AG04449 (cell line): Measurements from ENCODE around the gene ACBD6.
"Not testable (repeated sequence)": the region's sequence is repeated elsewhere in the genome, so short reads cannot be mapped to it uniquely, and the experiment has no call there.

Experiments
- CTCF ChIA-PET: fragments of 350-600 bp; formaldehyde crosslinking; extraction: SDS; loops from one replicate; lab custom pipeline; 2021; ENCODE audit warnings: antibody characterized with exemption; lab: Yijun Ruan, JAX
- POLR2A ChIA-PET: fragments of 400-600, 350-600 bp; formaldehyde crosslinking; extraction: SDS; loops from one replicate; lab custom pipeline; 2020; ENCODE audit warnings: antibody characterized with exemption, inconsistent platforms; lab: Yijun Ruan, JAX
- DNase-seq: peaks from one replicate; pipeline ENCODE4 v3.0.0-alpha.2; 2010; ENCODE audit warnings: low read depth, low spot score
- H3K4me3 ChIP-seq: 2 replicates; pipeline ENCODE4 v1.5.1; 2011; ENCODE audit warnings: low read depth, mild to moderate bottlenecking, control low read depth, low read length
- CTCF ChIP-seq: IDR thresholded peaks from one replicate; pipeline ENCODE4 v1.5.1; 2011; ENCODE audit warnings: mild to moderate bottlenecking, moderate library complexity, low read length, control low read depth, inconsistent platforms; ENCODE audit not compliant: insufficient read depth; ENCODE audit errors: missing control alignments

ACBD6 gene

GRCh38 chr1:180433873-180434272, 68.5 kb downstream of the ACBD6 start:
- no peak overlapping the region for H3K4me3 ChIP-seq
- ChIA-PET POLR2A (no interaction called here), CTCF (interaction anchor here (1.3 kb wide), 1 partner anchor 181 kb away, joined by 5 read pairs; no protein-coding TSS in a partner anchor)
- TF ChIP-seq CTCF = no peak
- DNase-seq = no peak

DNA sequence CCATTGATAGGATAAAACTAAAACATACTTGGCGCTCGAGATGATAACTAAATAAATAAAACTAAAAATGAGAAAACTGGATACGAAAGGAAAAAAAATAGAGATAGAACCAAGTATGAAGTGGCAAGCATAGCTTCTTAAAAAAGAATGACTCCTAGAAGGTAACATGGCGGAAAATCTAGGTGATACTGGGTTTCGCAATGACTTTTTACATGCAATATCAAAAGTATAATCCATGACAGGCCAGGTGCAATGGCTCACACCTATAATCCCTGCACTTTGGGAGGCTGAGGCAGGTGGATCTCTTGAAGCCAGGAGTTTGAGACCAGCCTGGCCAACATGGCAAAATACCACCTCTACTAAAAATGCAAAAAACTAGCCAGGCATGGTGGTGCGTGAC, 70.7 kb downstream of the ACBD6 start:
- ChIA-PET POLR2A (no interaction called here), CTCF (interaction anchor here (0.6 kb wide), 1 partner anchor 11 kb away, joined by 3 read pairs; no protein-coding TSS in a partner anchor)
- DNase-seq = no peak
- no peak overlapping the region for H3K4me3 ChIP-seq
- TF ChIP-seq CTCF = no peak

- no peak for TF ChIP-seq CTCF
- DNase-seq = no peak
- no peak overlapping the region for H3K4me3 ChIP-seq
- ChIA-PET CTCF (interaction anchor here (0.7 to 1.5 kb wide), 6 partner anchors 9 to 250 kb away, joined by 3 to 8 read pairs (median 3); no protein-coding TSS in a partner anchor), POLR2A (no interaction called here)
Observed at GRCh38 chr1:180428782-180429695, 73.3 kb downstream of the ACBD6 start.

DNA sequence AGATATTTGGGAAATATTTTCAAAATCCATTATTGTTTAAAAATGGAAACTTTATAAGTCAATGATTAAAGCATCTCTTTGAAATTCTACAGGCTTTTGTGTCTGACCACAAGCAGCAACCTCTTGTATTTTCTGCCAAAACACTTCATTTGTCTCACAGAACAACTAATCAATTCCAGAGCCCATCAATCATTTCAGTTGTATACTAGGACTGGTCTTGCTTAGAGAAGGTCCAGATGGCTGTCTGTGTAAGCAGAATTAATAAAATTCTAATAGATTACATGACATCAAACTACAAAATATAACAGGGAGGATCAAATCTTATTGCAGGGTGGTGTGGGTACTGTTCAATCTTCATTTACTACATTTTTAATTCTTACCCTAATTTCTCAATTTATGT, 76.4 kb downstream of the ACBD6 start:
- H3K4me3 ChIP-seq = no peak overlapping the region
- ChIA-PET POLR2A (no interaction called here), CTCF (interaction anchor here (1.4 to 3.7 kb wide), 2 partner anchors 9 to 173 kb away, joined by 5 to 21 read pairs; no protein-coding TSS in a partner anchor)
- no peak for DNase-seq
- TF ChIP-seq CTCF = no peak

DNA sequence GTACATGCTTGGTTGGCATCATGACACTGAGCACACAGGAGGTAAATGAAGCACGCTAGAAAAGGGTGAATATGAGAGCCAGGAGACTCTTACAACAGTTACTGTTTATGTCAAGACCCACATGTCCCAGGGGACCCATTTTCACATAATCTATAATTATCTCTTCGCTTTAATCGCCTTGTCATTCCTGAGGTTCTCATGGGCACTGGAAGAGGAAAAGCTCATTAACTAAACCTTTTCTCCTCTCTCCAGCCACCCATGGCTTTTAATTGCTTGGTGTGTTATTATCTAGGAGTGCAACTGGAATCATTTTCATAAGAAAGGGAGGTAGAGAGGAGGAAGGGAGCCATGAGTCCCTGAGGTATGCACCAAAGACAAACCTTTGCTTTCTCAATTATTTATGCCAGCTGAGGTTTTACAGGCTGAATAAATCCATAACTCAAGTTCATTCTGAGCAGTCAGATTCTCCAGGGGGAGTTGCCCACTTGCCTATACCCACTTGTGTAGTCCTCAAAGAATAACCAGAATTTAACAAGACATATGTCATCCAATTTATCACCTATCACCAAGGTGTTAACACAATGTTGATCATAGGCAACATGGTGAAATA, 77.4 kb downstream of the ACBD6 start:
- no peak for DNase-seq
- ChIA-PET CTCF (interaction anchor here (1.4 to 3.7 kb wide), 2 partner anchors 8 to 172 kb away, joined by 5 to 21 read pairs; no protein-coding TSS in a partner anchor), POLR2A (no interaction called here)
- no peak for TF ChIP-seq CTCF
- H3K4me3 ChIP-seq = no peak overlapping the region

DNA sequence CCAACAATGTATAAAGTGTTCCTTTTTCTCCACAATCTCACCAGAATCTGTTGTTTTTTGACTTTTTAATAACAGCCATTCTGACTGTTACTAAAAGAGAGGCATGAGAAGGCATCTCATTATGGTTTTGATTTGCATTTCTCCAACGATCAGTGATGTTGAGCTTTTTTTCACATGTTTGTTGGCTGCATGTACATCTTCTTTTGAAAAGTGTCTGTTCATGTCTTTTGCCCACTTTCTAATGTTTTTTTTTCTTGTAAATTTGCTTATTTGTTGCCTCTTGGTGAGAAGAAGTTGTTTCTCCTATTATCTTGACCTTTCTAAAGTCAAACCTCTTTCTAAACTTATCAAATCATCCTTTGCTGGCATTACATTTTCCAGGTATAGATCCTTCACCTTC, 80.8 kb downstream of the ACBD6 start:
- ChIA-PET POLR2A (no interaction called here), CTCF (interaction anchor here (1.0 to 1.1 kb wide), 2 partner anchors 10 to 61 kb away, joined by 3 read pairs; no protein-coding TSS in a partner anchor)
- no peak for TF ChIP-seq CTCF
- H3K4me3 ChIP-seq = no peak overlapping the region
- no peak for DNase-seq

- POLR2A ChIA-PET, DNase-seq, H3K4me3 ChIP-seq: not testable (repeated sequence)
- CTCF ChIA-PET = interaction anchor here (1.0 kb wide), 1 partner anchor 10 kb away, joined by 3 read pairs; no protein-coding TSS in a partner anchor
Observed at GRCh38 chr1:180421145-180421544, 81.2 kb downstream of the ACBD6 start.
